ENCODE results near the gene SOX18. TPM values are rescaled to one million over a fixed set of nuclear protein-coding genes. Genes with fewer than 3 reads are reported as not detected.
"Not testable (repeated sequence)": the region's sequence is repeated elsewhere in the genome, so short reads cannot be mapped to it uniquely, and the experiment has no call there.

Gene SOX18
- total RNA-seq, 1 donor from 2014 or later: 28.1 TPM

DNA sequence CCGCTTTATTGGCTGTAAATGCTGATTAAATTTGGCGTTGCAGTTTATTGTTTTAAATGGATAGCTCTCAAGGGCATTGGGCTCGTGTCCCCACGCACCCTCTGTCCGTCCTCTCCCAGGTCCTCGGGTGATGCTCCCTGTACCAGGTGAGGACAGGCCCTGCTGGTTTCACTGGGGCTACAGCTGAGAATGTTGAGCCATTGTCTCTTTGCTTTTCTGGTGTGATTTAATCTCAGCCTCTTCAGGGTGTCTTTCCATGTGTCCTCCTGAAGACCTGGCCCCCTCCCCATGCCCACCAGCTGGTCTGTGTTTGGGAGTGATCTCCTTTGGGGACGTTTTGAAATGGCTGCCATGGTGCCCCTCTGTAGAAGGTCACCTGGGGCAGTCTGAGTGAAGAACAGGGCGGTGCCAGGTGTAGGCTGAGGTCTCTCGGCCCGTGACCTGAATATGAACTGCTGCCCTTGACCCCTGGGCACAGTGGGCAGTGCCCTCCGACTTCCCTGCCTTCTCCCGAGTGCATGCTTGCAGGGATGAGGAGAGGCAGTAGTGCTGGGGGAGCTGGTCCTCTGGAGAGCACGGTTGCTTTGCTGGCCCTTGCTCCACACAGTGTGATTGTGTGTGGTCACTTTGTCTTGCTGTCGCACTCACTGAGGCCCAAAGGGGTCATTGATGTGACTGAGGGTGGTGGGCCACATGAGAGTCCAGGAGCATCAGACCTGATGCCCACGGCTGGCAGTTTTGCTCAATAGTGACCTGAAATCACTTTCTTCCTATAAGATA, 25.9 kb downstream of the SOX18 start:
- DNase-seq (ENCODE audit: low spot score): no peak

DNA sequence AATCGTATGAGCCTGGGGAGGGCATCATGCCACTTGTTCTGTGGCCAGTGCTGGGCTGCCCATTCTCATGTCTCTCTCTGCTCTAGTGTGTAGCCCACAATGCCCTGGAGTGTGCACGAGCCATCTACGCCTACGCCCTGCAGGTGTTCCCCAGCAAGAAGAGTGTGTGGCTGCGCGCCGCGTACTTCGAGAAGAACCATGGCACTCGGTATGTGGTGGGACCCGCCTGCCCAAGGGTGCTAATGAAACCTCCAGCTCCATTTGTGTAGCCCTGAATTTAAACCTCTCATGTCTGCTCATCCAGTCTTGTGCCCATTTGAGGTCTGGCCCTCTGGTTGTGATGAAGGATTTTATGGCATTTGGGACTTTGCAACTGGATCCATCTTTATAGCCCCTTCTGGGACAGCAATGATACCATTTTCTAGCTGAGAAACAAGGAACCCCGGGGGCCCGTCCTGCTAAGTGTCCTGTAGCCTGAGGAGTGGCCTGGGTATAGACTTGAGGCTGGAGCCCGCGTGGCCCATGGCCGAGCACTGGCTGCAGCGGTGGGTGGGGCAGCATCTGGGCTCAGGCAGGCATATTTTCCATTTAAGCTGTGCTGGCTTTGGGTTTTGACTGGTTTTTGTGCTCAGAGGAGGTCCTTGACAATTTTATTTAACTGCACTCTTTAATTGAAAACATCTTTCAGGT, 26.6 kb downstream of the SOX18 start:
- no peak for DNase-seq (ENCODE audit: low spot score)

DNA sequence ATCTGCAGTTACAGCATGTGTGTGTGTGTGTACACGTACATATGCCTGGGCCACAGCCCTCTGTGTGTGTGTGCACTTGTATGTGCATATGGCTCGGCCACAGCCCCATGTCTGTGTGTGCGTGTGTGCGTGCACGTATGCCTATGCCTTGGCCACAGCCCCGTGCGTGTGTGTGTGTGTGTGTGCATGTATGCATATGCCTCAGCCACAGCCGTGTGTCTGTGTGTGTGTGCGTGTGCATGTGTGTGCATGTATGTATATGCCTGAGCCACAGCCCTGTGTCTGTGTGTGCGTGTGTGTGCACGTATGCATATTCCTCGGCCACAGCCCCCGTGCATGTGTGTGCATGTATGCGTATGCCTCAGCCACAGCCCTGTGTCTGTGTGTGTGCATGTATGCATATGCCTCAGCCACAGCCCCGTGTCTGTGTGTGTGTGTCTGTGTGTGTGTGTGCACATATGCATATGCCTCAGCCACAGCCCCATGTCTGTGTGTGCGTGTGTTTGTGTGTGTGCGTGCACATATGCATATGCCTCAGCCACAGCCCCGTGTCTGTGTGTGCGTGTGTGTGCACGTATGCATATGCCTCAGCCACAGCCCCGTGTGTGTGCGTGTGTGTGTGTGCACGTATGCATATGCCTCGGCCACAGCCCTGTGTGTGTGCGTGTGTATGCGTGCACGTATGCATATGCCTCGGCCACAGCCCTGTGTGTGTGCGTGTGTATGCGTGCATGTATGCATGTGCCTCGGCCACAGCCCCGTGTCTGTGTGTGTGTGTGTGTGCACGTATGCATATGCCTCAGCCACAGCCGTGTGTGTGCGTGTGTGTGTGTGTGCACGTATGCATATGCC, 28.1 kb downstream of the SOX18 start:
- DNase-seq (ENCODE audit: low spot score): no peak

DNA sequence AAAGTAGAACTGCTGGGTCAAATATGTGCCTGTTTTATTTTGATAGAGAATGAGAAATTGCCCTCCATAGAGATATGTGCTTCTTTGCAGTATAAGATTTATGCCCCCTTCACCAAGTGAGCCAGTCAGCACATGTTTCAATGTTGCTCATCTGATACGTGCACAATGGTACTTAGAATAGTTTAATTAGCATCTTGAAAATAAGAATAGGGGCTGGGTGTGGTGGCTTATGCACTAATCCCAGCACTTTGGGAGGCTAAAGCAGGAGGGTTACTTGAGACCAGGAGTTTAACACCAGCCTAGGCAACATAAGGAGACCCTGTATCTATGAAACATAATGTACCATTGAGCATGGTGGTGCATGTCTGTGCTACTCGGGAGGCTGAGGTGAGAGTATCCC, 33.8 kb downstream of the SOX18 start:
- DNase-seq (ENCODE audit: low spot score): no peak

DNA sequence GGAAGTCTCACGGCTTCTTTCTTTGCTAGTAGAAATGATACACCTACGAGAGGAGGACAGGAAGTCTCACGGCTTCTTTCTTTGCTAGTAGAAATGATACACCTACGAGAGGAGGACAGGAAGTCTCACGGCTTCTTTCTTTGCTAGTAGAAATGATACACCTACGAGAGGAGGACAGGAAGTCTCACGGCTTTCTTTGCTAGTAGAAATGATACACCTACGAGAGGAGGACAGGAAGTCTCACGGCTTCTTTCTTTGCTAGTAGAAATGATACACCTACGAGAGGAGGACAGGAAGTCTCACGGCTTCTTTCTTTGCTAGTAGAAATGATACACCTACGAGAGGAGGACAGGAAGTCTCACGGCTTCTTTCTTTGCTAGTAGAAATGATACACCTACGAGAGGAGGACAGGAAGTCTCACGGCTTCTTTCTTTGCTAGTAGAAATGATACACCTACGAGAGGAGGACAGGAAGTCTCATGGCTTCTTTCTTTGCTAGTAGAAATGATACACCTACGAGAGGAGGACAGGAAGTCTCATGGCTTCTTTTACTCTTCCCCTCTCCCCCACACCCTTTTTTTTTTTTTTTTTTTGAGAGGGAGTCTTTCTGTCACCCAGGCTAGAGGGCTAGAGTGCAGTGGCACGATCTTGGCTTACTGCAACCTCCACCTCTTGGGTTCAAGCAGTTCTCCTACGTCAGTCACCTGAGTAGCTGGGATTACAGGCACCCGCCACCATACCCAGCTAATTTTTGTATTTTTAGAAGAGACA, 36.9 kb downstream of the SOX18 start:
- not testable (repeated sequence) for DNase-seq (ENCODE audit: low spot score)

DNA sequence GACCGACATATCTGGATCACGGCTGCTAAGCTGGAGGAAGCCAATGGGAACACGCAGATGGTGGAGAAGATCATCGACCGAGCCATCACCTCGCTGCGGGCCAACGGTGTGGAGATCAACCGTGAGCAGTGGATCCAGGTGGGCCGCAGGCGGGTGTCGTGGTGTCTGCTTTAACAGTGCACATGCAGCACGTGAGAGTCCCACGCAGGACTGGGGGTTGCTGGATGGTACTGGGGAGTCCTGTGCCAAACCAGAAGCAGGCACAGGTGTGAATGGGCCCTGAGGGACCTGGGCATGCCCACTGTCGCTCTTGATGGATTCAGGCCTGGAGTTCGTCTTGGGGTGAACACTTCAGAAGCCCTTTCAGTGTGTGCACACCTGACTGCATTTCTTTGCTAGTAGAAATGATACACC, 38.1 kb downstream of the SOX18 start:
- no peak for DNase-seq (ENCODE audit: low spot score)

DNA sequence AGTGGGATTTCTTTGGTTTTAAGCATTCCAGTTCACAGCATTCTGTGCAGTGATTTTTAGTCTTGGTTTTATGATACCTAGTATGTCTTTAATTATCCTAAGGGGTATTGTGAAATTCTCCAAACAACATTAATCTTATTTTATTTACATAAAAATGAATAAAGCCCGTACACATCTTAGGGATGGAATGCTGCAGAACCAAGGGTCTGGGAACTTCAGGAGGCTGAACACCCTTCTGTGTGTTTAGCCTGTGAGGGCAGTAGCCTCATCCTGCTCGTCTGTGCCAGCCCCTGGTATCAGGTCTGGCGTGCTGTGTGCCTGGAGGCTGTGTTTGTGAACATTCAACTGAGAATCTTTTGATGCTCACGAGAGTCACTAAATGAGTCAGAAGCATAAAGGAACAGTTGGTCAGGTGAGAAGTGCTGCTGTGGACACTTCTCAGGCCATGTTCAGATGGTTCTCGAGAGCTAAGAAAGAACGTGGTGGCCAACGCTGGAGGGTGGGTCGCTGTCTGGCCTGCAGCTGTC, 38.7 kb downstream of the SOX18 start:
- no peak for DNase-seq (ENCODE audit: low spot score)

DNA sequence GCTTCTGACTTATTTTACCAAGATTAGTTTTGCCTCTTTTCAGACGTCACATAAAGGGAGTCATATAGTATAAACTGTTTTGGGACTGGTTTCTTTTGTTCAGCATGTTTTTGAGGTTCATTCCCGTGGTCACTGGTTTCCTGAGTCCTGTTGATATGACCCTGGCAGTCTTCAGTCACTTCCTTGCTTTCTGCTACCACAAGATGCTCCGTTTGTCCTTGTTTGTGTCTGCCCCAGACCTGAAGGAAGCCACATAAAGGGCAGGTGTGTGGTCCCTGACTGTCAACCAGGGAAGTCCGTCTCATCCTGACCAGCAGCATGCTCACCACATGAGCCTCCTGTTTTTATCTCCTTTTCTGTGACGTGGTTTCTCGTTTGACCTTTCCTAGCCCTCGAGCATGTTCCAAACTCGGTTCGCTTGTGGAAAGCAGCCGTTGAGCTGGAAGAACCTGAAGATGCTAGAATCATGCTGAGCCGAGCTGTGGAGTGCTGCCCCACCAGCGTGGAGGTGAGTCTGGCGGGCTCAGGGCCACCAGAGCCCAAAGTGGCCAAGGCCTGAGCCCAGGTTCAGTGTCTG, 39.5 kb downstream of the SOX18 start:
- DNase-seq (ENCODE audit: low spot score): no peak

DNA sequence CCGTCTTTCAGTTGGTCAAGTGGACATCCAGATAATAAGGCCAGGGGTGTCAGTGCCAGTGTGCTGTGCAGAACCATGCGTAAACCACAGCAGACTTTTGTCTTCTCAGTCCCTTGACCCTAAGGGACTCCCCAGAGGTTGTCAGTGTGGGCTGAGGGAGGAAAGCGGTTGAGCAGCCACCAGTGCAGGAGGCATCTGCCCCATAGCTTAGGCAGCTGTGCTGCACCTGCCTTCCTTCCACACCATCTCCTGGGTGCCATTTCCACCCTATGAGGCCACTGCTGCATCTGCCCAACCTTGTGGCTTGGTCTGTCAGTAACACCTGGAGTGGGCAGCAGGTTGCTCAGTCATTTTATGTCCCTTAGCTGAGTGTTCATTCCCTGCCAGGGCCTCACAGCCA, 42.5 kb downstream of the SOX18 start:
- no peak for DNase-seq (ENCODE audit: low spot score)

DNA sequence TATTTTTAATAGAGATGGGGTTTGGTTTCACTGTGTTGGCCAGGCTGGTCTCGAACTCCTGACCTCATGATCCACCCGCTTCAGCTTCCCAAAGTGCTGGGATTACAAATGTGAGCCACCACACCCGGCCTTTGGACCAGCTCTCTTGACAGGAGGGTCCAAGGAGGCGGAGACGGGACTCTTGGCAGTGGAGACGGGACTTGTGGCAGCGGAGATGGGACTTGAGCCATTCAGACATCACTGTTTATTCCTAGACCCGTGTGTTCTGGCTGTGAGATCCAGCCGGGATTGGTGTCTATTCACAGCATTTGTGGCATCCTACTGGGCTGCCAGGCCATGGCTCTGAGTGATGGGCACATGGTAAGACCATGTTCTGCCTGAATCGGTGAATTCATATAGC, 42.9 kb downstream of the SOX18 start:
- no peak for DNase-seq (ENCODE audit: low spot score)

DNA sequence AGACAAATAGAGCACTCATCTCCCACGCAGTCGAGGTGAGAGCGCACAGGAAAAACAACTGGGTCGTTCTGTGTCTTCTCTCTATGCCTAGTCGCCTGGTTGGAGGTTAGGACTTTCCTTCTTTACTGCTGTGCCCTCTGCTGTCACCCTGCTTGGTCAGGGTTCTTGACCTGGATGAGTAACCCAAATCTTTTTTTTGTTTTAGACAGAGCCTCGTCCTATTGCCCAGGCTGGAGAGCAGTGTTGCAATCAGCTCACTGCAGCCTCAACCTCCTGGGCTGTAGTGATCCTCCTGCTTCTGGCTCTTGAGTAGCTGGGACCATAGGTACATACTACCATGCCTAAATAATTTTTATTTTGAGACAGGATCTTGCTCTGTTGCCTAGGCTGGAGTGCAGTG, 44.0 kb downstream of the SOX18 start:
- no peak for DNase-seq (ENCODE audit: low spot score)

DNA sequence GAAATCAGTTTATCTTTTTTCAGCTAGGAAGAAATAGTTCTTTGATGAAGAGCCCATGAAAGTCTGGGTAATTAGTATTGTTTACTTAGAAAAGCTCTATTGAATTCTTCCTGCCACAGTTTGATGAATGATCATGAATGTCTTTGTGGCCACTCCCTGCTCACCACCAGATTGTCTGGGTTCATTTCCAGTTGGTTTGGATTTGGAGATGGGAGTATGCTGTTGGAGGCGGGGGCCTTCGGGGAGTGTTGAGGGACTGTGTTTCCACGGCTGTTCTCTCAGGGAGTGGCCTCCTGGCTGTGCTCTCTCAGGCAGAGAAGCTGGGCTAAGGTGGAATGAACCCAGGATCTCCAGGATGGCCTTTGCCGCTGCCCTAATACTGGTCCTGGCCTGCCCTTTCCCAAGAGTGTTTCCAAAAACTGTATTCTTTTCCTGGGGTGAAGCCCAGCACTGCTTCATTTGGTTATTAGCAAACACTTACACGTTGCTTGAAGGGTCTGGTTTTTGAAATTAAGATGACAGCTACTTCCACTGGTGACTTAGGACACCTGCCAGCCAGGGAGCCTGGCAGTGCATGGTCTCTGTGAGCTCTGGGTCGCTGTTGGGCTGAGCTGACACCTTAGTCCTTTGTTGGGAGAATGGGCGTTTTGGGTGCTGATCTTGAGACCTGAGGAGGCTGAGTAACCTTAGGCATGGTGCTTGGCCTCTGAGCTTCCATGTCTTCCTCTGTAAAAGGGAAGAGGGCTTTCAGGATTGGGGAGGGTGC, 45.3 kb downstream of the SOX18 start:
- DNase-seq (ENCODE audit: low spot score): no peak

DNA sequence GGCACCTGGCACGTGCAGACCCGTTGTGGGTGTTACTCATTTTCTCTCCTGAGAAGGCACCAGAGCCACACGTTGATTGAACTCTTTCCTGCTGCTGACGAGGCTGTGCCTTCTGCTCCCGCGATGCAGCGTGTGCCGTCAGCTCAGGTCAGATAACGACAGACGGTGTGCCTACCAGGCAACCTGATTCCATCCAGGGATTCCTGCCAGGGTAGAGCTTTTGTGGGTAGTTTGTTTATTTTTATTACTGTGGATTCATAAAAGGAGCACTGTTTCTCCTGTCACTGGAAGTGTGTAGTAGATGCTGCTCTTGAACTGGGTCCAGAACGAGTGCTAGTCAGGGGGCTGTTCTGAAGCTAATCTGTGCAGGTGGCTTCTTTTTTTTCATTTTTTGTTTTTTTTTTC, 47.8 kb downstream of the SOX18 start:
- DNase-seq (ENCODE audit: low spot score): no peak

DNA sequence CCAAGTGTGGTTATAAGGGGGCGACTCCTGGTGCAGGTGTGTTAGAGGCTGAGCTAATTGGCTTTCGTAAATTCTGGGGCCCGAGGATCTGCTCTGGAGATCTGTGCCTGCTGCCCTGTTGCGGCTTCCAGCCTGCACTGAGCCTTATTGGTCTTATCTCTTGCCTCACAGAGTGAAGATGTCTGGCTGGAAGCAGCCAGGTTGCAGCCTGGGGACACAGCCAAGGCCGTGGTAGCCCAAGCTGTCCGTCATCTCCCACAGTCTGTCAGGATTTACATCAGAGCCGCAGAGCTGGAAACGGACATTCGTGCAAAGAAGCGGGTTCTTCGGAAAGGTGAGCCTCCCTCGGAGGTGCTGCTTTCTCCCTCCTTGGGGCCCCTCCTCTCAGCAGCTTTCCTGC, 48.5 kb downstream of the SOX18 start:
- no peak for DNase-seq (ENCODE audit: low spot score)

Other genes with a start within 250 kb of the SOX18 start
- gene ZBTB46, start 218.4 kb downstream of the SOX18 start, total RNA-seq: 10.2 TPM
- gene ABHD16B, start 188.1 kb downstream of the SOX18 start, total RNA-seq: not detected
- 85.4 TPM for gene TPD52L2, start 184.4 kb downstream of the SOX18 start, total RNA-seq
- gene DNAJC5, start 154.5 kb downstream of the SOX18 start, total RNA-seq: 52.4 TPM
- 47.6 TPM for gene UCKL1, start 93.2 kb downstream of the SOX18 start, total RNA-seq
- gene ZNF512B, start 79.7 kb downstream of the SOX18 start, total RNA-seq: 31.2 TPM
- 17.4 TPM for gene SAMD10, start 70.0 kb downstream of the SOX18 start, total RNA-seq
- gene PRPF6, start 68.5 kb downstream of the SOX18 start, total RNA-seq: 75.0 TPM
- gene C20orf204, start 13.5 kb downstream of the SOX18 start, total RNA-seq: 1.9 TPM
- 43.6 TPM for gene TCEA2, start 13.6 kb upstream of the SOX18 start, total RNA-seq
- gene RGS19, start 29.9 kb upstream of the SOX18 start, total RNA-seq: 10.3 TPM
- 0.42 TPM for gene OPRL1, start 30.4 kb upstream of the SOX18 start, total RNA-seq
- gene LKAAEAR1, start 34.8 kb upstream of the SOX18 start, total RNA-seq: not detected
- not detected for gene NPBWR2, start 57.9 kb upstream of the SOX18 start, total RNA-seq
- gene MYT1, start 114.8 kb upstream of the SOX18 start, total RNA-seq: 0.18 TPM
- 58.2 TPM for gene PCMTD2, start 206.1 kb upstream of the SOX18 start, total RNA-seq

All from ureter (tissue), 1 donor.